ENCODE data around the gene EEF2.

- no peak for TF ChIP-seq YY1 (IDR thresholded peaks at IDR 0.05)
- no peak for TF ChIP-seq CTCF (IDR thresholded peaks at IDR 0.05; ENCODE audit: low read depth, low read length, missing input control)
- no peak for TF ChIP-seq FOXA1 (IDR thresholded peaks at IDR 0.05)
- TF ChIP-seq REST (IDR thresholded peaks at IDR 0.05): no peak
- no peak for TF ChIP-seq JUND (IDR thresholded peaks at IDR 0.05)
- no peak for TF ChIP-seq EGR1 (IDR thresholded peaks at IDR 0.05; ENCODE audit: low read depth in 2 of 2)
- no peak for TF ChIP-seq TAF1 (conservative IDR thresholded peaks at IDR 0.05)
- no peak for TF ChIP-seq RXRA (IDR thresholded peaks at IDR 0.05)
Measured at GRCh38 chr19:3958836-3959765, 26.2 kb downstream of the EEF2 start.
